Fibroblast of skin of back (primary cell): ENCODE results near the gene TXNL4A.

ENCODE experiments used
- DNase-seq: peaks from one replicate; pipeline ENCODE4 v3.0.0-alpha.2; 2013

The TXNL4A gene

DNA sequence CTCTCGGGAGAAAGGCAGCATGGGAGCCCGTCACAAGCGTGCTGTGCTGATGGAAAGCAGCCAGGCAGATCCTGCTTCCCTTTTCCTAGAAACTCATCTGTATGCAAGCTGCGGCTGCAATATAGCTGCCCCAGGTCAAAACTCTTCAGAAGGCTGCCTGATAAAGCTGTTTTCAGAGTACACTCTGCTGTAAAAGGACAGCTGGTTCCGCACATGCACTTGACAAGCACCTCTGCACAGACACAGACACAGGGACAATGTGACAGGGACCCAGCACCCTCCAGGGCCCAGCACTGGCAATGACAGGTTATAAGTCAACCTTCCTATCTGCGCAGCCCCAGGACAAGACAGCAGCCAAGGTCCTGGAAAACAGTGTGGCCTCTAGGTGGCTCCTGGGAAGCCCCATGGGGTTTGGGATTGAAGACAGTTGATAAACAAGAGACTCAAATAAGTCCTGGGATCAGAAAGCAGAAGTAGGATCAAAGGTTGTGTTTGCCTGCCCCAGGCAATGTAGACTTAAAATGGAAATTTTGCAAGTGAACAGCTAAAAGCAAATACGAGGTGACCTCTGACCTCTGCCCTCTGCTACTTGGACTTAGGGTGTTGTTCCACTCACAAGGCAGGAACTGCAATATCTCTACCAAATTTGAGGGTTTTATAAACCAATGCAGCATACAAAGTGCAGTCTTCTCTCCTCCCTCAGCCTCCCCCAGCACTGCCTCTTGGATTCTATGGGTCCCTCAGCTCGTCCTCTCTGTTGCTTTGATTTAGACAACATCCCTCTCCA lies 53.9 kb downstream of the TXNL4A start:
- DNase-seq, result no peak

DNA sequence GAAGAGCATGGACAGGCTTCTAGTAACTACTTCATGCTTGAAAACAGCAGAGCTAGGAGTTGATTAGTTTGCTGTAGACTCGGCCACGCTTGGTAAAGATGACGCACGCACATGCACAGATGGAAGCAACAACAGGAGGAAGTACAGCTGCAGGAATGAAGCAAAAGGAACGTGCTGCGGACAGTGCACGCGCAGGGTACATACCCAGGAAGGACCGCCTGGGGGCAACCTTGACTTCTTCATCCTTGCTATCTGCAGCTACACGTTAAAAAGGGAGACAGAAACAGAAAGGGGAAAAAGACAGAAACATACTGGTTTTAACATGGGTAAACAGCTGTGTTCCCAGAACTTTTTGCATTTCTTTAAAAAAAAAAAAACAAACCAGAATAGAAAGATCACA lies 54.6 kb downstream of the TXNL4A start:
- peak; percentile 74 for DNase-seq

DNA sequence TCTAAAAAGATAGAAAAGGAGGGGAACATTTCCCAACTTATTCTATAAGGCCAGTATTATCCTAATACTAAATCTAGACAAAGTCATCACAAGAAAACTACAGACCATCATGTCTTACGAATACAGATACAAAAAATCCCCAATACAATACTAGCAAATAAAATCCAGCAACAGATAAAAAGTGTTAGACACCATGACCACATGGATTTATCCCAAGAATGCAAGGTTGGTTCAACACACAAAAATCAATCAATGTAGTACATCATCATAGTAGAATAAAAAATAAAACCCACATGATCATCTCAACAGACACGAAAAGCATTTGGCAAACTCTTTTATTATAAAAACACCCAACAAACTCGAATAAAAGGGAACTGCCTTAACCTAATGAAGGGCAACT lies 55.5 kb downstream of the TXNL4A start:
- no peak for DNase-seq

DNA sequence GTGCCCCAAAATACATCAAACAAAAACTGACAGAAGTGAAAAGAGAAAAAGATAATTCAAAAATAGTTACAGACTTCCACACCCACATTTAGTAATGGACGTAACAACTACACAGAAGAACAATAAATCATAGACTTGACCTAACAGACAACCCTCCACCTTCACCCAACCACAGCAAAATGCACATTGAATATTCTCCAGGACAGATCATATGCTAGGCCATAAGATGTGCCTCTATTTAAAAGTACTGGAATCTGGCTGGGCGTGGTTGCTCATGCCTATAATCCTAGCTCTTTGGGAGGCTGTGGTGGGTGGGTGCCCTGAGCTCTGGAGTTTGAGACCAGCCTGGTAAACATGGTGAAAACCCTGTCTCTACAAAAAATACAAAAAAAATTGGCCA lies 56.9 kb downstream of the TXNL4A start:
- no peak for DNase-seq

DNA sequence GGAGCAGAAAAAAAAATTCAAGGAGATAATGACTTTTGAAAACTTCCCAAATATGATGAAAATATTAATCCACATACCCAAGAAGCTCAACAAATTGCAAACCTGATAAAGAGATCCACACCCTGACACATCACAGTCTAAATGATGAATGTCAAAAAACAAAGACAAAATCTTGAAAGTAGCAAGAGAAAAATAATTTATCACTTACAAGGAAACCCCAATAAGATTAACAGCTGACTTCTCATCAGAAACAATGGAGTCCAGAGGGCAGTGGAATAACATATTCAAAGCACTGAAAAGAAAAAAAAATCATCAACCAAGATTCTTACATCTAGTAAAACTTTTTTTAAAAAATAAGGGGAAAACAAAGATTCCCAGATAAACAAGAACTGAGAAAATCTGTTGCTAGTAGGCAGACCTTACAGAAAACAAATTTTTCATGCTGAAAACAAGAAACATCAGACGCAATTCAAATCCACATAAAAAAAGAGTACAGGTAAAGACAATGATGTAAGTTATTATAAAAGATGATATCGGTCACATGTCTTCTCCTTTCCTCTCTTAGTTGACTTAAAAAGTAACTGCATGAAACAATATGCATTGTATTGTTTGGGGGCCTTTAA lies 58.2 kb downstream of the TXNL4A start:
- DNase-seq, result no peak

DNA sequence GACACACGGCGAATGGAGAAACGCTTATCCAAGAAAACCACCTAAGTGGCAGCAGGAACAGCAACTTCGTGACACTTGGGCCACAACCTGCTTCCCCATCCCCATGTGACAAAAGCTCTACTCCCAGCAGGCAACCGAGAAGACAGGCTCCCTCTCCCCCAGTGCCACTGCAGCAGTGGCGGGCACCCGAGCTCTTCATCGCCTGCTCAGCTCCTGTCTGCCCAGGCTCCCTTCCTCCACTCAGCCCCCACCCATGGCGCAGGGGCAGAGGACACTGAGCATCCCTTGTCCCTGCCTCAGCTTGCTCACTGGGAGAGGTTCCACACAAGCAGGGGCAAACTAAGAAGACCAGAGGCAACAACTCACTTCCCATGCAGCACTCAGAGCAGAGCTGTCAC lies 59.8 kb downstream of the TXNL4A start:
- DNase-seq, result no peak

DNA sequence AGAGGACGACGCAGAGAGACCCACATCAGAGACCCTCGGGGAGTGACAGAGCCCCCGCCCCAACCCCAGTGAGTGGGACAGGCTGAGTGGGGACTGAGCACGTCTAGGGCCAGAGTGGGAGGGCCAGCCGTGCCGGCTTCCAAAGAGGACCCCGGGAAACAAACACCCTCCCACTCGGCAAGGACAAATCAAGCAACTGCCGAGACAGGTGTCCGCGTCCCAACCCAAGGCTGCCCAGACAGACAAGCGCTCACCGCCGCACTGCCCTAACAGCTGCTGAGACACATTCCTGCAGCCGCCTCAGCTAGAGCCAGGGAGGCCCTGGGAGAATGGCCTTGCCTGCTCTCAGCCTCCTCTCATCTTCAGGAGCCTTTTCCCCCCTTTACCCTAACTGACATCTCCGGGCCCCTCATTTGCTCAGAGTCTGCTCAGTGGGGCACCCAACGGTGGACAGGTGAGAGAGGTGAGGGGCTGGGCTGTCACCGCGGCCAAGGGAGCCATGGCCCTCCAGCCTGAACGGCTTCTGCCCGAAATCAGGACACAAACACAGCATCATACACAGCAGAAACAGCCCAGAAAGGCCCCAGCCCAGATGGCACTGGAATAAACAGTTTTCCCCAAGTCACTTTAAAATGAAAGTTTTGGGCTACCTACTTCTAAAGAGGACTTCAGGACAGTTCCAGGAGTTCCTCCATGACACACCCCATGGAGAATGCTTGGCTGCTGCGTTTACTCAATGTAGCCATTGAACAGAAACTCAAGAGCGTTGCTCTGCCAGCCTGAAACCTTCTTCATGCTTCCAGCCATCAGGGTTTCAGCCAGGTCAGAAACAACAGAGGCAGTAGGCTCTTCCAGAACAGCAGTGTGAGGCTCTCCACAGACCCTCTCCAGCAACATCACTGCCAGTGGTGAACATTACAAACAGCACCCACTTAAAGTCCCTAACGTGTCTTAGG lies 60.5 kb downstream of the TXNL4A start:
- DNase-seq, result no peak

DNA sequence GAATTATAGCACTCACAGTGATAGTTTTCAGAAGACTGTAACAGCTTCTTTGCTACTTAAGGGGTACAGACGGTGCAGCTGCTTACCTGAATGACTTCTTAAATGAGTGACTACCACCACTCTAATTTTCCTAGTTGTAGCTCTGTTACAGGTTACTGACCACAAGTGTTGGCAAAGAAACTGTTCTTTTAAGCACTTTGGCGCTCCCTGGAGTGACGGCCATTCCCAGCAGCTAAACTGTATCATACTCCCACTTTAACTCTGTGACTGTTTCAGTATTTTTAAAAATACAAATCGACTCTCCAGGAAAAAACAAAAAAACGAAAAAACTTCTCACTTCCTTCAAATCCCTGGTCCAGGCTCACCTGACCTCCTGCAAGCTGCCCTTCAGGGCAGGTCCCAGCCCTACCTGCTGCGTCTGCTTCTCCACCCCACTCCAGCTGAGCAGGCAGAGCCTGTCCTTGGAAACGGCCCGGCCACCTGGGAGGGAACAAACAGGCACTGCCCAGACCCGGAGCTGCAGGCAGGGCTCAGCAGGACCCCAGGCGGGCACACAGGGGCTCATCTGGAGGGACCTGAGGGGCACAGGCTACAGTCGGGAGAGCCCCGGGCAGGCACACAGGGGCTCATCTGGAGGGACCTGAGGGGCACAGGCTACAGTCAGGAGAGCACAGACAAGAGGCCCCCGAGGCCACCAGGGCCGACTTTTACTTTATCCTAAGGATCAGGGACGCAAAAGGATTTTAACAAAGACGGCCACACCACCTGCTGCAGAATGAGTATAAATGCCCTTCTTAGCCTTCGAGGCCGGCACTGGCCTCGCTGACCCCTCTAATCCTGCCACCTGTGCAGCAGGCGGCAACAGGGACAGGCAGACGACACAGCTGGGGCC lies 61.4 kb downstream of the TXNL4A start:
- no peak for DNase-seq

DNA sequence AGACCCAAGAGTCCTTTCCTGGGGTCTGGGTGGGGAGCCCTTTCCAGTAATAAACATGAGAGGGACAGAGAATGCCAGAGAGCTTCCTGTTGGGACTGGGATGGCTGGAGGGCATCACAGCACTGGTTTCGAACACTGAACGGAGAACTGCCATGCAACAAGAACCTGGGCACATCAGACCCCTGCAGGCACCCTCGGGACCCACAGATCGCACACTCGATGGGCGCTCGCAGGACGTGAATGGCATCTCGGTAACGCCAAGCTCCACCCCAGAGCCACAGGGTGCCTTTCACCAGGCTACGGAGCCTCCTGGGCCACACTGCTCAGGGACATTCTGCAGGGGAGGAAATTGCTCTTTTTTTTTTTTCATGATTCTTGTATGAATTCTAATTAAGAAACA lies 62.1 kb downstream of the TXNL4A start:
- DNase-seq, result no peak

DNA sequence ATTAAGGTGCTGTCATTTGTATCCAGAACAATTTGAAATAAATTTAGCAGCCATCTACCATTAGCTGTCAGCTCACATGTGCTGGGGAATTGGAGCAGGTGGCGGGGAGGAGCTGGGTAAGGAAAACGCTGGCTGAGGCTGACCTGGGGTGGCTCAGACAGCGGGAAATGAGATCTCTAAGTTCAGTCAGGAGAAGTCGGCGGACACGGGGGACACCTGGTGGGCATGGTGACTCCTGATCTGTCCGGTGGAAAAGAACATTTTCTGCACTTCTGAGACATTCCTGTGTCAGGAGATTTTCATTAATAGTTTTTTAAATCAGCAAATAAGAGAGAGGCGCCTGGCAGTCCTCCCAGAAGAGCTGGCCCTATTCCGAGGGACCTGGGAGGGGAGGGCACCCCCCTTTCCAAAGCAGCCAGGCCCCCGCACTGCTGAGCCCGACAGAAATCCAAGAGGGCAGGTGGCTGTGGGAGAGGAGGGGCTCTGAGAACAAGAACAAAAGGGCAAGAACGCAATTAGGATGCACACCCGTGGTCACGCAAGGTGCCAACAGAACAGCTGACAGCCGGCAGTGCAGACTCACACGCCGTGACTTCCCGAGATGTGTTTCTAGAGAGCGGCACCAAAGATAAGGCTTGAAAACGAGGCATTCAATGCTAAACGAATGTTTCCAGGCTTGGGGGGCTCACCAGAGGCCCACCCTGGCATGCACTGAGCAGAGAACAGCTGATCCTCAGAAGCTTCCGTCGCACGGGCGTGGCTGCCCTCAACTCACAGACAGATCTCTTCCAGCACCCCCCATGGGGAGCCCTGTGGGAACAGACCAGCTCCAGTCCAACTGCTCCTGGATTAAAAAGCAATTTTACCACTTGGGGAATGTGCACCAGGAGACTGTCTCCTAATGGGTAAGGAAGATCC lies 63.3 kb downstream of the TXNL4A start:
- DNase-seq, result no peak

DNA sequence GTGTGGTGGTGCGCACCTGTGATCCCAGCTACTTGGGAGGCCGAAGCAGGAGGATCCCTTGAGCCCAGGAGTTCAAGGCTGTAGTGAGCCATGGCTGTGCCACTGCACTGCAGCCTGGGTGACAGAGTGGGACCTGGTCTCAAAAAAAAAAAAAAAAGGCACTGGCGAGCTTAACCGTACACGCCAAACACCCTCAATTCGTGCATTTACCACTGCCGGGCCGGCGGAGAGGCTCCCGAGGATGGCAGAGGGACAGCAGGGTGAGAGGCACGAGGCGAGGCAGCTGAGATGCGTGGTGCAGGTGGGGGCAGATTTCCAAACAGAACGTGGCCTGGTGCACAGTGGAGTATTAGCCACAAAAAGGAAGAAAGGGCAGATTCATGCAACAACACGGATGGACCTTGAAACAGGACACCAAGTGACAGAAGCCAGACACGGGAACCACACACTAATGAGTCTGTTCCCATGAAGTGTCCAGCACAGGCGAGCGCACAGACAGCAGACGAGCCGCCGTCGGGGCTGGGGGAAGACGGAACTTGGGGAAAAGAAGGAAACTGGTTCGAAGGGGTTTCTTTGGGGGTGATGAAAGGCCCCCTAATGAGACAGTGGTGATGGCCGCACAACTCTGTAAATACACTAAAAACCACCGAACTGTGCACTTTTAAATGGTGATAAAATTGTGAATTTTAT lies 64.3 kb downstream of the TXNL4A start:
- no peak for DNase-seq

DNA sequence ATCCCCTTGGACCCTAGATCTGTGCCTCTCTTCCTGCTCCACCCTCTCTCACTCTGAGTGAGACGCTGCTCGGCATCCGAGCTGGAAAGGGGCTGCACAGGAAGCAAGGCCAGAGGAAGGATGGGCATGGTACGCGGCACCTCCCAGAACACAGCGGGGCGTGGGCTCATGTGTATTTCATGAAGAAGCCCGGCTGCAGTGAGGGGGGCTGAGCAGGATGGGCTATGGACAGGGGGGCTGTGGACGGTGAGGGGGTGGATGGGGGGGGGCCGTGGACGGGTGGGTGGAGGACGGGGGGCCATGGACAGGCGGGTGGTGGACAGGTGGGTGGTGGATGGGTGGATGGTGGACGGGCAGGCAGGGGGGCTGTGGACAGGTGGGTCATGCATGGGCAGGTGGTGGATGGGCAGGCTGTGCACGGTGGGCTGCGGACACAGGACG lies 65.4 kb downstream of the TXNL4A start:
- no peak for DNase-seq

DNA sequence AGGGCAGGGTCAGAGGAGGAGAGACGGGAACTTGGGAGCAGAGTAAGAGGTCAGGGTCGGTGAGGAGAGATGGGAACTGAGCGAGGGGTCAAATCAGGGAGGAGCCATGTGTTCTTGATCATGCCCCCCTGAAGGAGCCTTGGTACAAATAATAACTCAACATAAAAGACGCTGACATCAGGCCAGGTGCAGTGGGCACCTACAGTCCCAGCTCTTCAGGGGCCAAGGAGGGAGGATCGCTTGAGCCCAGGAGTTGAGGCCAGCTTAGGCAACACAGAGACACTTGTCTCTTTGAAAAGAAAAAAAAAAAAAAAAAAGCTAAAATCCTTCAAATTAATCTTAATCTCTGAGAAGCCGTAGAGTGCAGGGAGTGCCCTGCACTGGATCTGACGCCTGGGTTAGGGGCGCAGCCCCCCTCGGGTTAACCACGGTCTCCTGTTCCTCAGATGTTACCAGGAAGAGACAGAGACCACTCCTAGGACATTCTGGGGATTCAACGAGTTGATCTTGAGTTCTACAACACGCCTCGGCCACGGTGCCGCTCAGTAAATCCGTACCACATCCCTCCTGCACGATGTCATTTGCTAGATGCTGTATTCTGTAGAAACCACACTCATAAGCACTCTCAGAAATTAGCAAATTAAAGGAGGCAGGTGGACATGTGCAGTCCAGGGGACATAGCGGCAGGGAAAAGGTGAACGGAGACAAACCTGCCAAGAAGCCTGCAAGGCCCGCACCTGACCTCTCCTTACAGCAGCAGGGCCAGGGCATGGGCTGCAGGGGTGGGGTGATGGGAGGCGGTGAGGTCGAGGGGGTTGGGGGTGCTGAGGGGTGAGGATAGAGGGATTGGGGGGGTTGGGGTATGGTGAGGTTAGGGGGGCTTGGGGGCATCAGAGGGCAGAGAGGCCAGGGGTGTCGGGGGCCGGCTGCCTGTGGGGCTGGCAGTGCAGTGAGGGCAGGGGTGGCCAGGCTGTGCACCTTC lies 66.1 kb downstream of the TXNL4A start:
- DNase-seq, result no peak
